ENCODE measurements around the gene MSH2.
A peak's percentile ranks its signal among the peaks of the same experiment; 100 is the strongest.
"Not testable (repeated sequence)": the region's sequence is repeated elsewhere in the genome, so short reads cannot be mapped to it uniquely, and the experiment has no call there.

Gene MSH2

GRCh38 chr2:47402805-47403608 is at the start of gene MSH2:
TSS of gene MSH2 (plus strand) at chr2:47403156. CDS start at chr2:47403192, 36 bp downstream.
- peak; percentile 88 for DNase-seq

- peak; percentile 36 for DNase-seq
These were observed 48.7 kb upstream of the MSH2 start for GRCh38 chr2:47354013-47354847.

GRCh38 chr2:47354848-47355204 is 48.1 kb upstream of the MSH2 start:
- DNase-seq = no peak

GRCh38 chr2:47357483-47357882 is 45.5 kb upstream of the MSH2 start:
- DNase-seq = peak; percentile 74

GRCh38 chr2:47359375-47359868 is 43.5 kb upstream of the MSH2 start:
- DNase-seq = no peak

GRCh38 chr2:47360283-47360682 is 42.7 kb upstream of the MSH2 start:
- DNase-seq = no peak

GRCh38 chr2:47360927-47361326 is 42.0 kb upstream of the MSH2 start:
- peak; percentile 61 for DNase-seq

- DNase-seq = not testable (repeated sequence)
These were observed 41.3 kb upstream of the MSH2 start for GRCh38 chr2:47361505-47362229.

- DNase-seq = no peak
These were observed 29.2 kb upstream of the MSH2 start for GRCh38 chr2:47373747-47374146.

GRCh38 chr2:47375307-47375706 is 27.6 kb upstream of the MSH2 start:
- no peak for DNase-seq

GRCh38 chr2:47379384-47379783 is 23.6 kb upstream of the MSH2 start:
- no peak for DNase-seq

GRCh38 chr2:47381408-47381807 is 21.5 kb upstream of the MSH2 start:
- no peak for DNase-seq

GRCh38 chr2:47386551-47386950 is 16.4 kb upstream of the MSH2 start:
- DNase-seq = no peak

GRCh38 chr2:47388888-47389287 is 14.1 kb upstream of the MSH2 start:
- DNase-seq = no peak

- DNase-seq = no peak
These were observed 13.3 kb upstream of the MSH2 start for GRCh38 chr2:47389692-47390091.

GRCh38 chr2:47401789-47402554 is 984 bp upstream of the MSH2 start:
- no peak for DNase-seq

- DNase-seq = peak; percentile 27
These were observed 476 bp upstream of the MSH2 start for GRCh38 chr2:47402555-47402804.

- no peak for DNase-seq
These were observed 745 bp downstream of the MSH2 start for GRCh38 chr2:47403609-47404193.

GRCh38 chr2:47404356-47404755 is 1.4 kb downstream of the MSH2 start:
- DNase-seq = no peak

- DNase-seq = no peak
These were observed 2.8 kb downstream of the MSH2 start for GRCh38 chr2:47405757-47406156.

GRCh38 chr2:47406649-47407330 is 3.8 kb downstream of the MSH2 start:
- not testable (repeated sequence) for DNase-seq

- DNase-seq = not testable (repeated sequence)
These were observed 5.0 kb downstream of the MSH2 start for GRCh38 chr2:47407976-47408375.

Measured in fibroblast of upper back skin (primary cell).